Thyroid gland (tissue), 4 donors: ENCODE measurements around the gene ENTHD1. TPM values are rescaled to one million over a fixed set of nuclear protein-coding genes. Genes with fewer than 3 reads are reported as not detected.

Source experiments
- DNase-seq, 2 donors: peaks; one replicate each; pipeline ENCODE4 v3.0.0-alpha.2; 2019
- H3K27ac ChIP-seq, 3 donors: fragments of 200-600 bp; sonication (generic); 1 replicate in 2 of 3; 2 replicates in 1 of 3; pipeline ENCODE4 v1.5.1; 2016 to 2019; ENCODE audit warnings: mild to moderate bottlenecking in 1 of 3, moderate library complexity in 1 of 3
- H3K27me3 ChIP-seq: fragments of 200-600 bp; sonication (generic); one replicate; pipeline ENCODE4 v1.5.1; 2019
- H3K36me3 ChIP-seq, 2 donors: fragments of 200-600 bp; sonication (generic); one replicate each; pipeline ENCODE4 v1.5.1; 2016 to 2019
- H3K4me1 ChIP-seq, 2 donors: fragments of 200-600 bp; sonication (generic); one replicate each; pipeline ENCODE4 v1.5.1; 2017 to 2019
- H3K4me3 ChIP-seq, 3 donors: fragments of 200-600 bp; sonication (generic); replicated peaks in 1 of 3; 1 replicate in 2 of 3; 2 replicates in 1 of 3; pipeline ENCODE4 v1.5.1; 2016; ENCODE audit warnings: mild to moderate bottlenecking in 1 of 3
- H3K9me3 ChIP-seq: fragments of 200-600 bp; sonication (generic); one replicate; pipeline ENCODE4 v1.5.1; 2017
- CTCF ChIP-seq, 6 experiments: fragments of 200-600 bp in 3 of 6; fragments of 450-650 bp in 3 of 6; sonication (generic) in 3 of 6; IDR thresholded peaks; one replicate each; pipeline ENCODE4 v1.5.1; 2016 to 2019; ENCODE audit warnings: antibody characterized with exemption in 6 of 6, mild to moderate bottlenecking in 2 of 6, inconsistent platforms in 1 of 6, moderate library complexity in 1 of 6
- POLR2A ChIP-seq, 2 donors: fragments of 450-650 bp; IDR thresholded peaks; one replicate each; pipeline ENCODE4 v1.6.1; 2017; ENCODE audit warnings: antibody characterized with exemption in 2 of 2, mild to moderate bottlenecking in 2 of 2, moderate library complexity in 1 of 2
- WGBS, 2 donors: methylation state at CpG; one replicate each; pipeline ENCODE4 v1.1.5; 2017; 5-methylcytosine and 5-hydroxymethylcytosine counted together
- intact Hi-C: fragments of 100-400 bp; cut with DNase I; formaldehyde crosslinking; loops from one replicate; pipeline ENCODE4 v1.15.1; 2023
- total RNA-seq, 4 donors: library from RNA; depleted of rRNA; stranded (reverse); fragments of >200 nt; gene quantifications; one replicate each; pipeline ENCODE4 v1.2.3, GENCODE V29; 2016

Gene ENTHD1
- total RNA-seq, 4 donors from 2014 or later = 1.3 TPM; not detected in 3

DNA sequence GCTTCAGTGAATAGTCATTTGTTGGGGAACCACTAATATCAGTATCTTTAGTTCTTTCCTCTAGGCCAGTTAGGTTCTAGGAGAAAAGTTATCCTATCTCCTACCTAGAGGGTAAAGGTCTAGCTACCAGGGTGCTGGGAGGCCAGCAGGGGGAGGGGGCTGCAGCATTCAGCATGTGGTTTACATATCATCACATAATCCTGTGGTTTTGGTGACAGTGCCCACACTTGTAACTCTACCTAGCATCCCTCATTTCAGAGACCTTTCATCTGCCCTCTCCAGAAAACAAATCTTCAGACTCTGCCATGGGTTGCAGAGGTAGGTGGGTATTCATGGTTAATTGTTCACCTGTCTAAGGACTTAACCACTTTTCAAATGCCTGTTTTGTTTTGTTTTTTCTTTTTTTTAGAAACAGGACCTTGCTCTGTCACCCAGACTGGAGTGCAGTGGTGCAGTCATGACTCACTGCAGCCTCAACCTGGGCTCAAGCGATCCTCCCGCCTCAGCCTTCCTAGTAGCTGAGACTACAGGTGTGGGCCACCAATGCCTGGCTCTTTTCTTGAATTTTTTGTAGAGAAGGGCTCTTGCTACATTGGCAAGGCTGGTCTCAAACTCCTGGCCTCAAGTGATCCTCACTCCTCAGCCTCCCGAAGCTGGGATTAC, 146.8 kb downstream of the ENTHD1 start:
- no peak overlapping the region for H3K4me3 ChIP-seq
- intact Hi-C loops = no loop called here
- no peaks in the 10 kb centered on the region for H3K36me3 ChIP-seq
- no peaks in the 10 kb centered on the region for H3K9me3 ChIP-seq
- WGBS, 2 donors = 91 to 99% methylated on average over 3 of the region's 3 CpGs
- H3K27me3 ChIP-seq = no peaks in the 10 kb centered on the region
- TF ChIP-seq POLR2A (IDR thresholded peaks at IDR 0.05) (no peak), CTCF (IDR thresholded peaks at IDR 0.05) (no peak)
- no peak overlapping the region for H3K27ac ChIP-seq
- H3K4me1 ChIP-seq = no peaks in the 10 kb centered on the region
- DNase-seq = no peak

DNA sequence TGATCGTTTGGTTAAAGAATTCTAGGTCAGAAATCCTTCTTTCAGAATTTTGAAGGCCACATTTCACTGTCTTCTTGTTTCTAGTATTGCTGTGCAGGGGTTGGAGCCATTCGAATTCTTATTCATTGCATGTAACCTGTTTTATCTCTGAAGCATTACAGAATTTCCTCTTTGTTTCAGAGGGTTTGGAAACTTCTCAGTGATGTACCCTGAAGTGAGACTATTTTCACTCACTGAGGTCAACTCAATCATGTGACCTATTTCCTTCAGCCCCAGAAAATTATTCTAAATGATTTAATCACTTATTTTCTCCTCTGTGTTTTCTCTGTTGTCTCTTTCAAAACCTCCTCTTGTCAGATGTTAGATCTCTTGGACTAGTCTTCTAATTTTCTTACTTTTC, 147.8 kb downstream of the ENTHD1 start:
- Histone ChIP-seq H3K27me3 (no peaks in the 10 kb centered on the region), H3K36me3 (no peaks in the 10 kb centered on the region), H3K4me1 (no peaks in the 10 kb centered on the region), H3K27ac (no peak overlapping the region), H3K4me3 (no peak overlapping the region), H3K9me3 (no peaks in the 10 kb centered on the region)
- DNase-seq = no peak
- intact Hi-C loops = no loop called here
- WGBS, 2 donors = 55 to 79% methylated on average over 2 of the region's 2 CpGs
- TF ChIP-seq CTCF (IDR thresholded peaks at IDR 0.05) = no peak
- no peak for TF ChIP-seq POLR2A (IDR thresholded peaks at IDR 0.05)

DNA sequence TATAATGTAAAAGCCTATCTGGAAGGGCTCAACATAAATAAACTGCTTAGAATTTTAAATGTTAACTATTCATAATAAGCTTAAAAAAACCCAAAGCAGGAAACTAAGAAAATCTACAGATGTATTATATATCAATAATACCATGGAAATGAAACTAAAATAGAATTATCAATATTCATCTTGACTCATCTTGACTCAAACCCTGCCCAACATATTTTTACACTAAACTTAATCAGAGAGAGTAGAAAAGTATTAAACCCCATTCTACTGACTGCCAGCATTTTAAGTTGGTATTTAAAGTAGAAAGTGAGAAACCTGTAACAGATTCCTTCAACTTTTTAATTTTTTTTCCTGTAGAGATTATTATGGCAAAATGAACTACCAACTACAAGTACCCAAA, 149.2 kb downstream of the ENTHD1 start:
- no peak overlapping the region for H3K4me3 ChIP-seq
- no peaks in the 10 kb centered on the region for H3K27me3 ChIP-seq
- intact Hi-C loops = no loop called here
- no peaks in the 10 kb centered on the region for H3K9me3 ChIP-seq
- H3K36me3 ChIP-seq = no peaks in the 10 kb centered on the region
- H3K4me1 ChIP-seq = no peaks in the 10 kb centered on the region
- no peak for DNase-seq
- no peak overlapping the region for H3K27ac ChIP-seq
- TF ChIP-seq CTCF (IDR thresholded peaks at IDR 0.05) = no peak
- TF ChIP-seq POLR2A (IDR thresholded peaks at IDR 0.05) = no peak

GRCh38 chr22:39743935-39744334, 149.6 kb downstream of the ENTHD1 start:
- Histone ChIP-seq H3K27ac (no peak overlapping the region), H3K4me3 (no peak overlapping the region), H3K27me3 (no peaks in the 10 kb centered on the region), H3K4me1 (no peaks in the 10 kb centered on the region), H3K36me3 (no peaks in the 10 kb centered on the region), H3K9me3 (no peaks in the 10 kb centered on the region)
- 58 to 80% methylated on average over 1 of the region's 1 CpG for WGBS, 2 donors
- no peak for DNase-seq
- intact Hi-C loops = no loop called here
- TF ChIP-seq POLR2A (IDR thresholded peaks at IDR 0.05) = no peak
- TF ChIP-seq CTCF (IDR thresholded peaks at IDR 0.05) = no peak

GRCh38 chr22:39739338-39740027, 154.1 kb downstream of the ENTHD1 start:
- Histone ChIP-seq H3K9me3 (no peaks in the 10 kb centered on the region), H3K36me3 (no peaks in the 10 kb centered on the region), H3K27ac (no peak overlapping the region), H3K4me3 (no peak overlapping the region), H3K27me3 (no peaks in the 10 kb centered on the region), H3K4me1 (no peaks in the 10 kb centered on the region)
- 85 to 88% methylated on average over 4 of the region's 4 CpGs for WGBS, 2 donors
- TF ChIP-seq CTCF (IDR thresholded peaks at IDR 0.05) = no peak
- TF ChIP-seq POLR2A (IDR thresholded peaks at IDR 0.05) = no peak
- no peak for DNase-seq
- intact Hi-C loops = no loop called here
